ENCODE measurements around the gene CTTNBP2. TPM values are rescaled to one million over a fixed set of nuclear protein-coding genes. Genes with fewer than 3 reads are reported as not detected.

Gene CTTNBP2
- total RNA-seq, 1 donor from 2014 or later, result 6.6 TPM

DNA sequence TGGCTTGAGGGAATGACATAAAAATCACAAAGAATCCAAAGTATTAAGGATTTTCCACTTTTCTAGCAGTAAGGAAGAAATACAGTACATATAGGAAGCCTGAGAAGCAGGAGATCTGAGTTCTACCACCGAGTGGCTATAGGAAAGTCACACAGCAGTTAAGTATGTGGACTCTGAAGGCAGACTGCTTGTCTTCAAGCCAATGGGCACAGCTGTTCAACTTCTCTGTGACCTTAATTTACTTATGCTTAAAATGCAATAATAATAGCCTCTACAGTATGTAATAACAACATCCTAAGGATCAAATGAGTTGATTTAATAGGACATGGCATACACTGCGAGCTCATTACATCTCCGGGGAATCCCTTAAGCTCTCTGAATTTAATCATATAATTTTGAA lies 68.0 kb downstream of the CTTNBP2 start:
- Histone ChIP-seq H3K36me3 (no peaks in the 10 kb centered on the region), H3K4me1 (no peaks in the 10 kb centered on the region), H3K9me3 (no peaks in the 10 kb centered on the region), H3K4me3 (no peak overlapping the region), H3K27ac (no peak overlapping the region), H3K27me3 (ENCODE audit: low read depth) (no peaks in the 10 kb centered on the region)
- no peak for DNase-seq
- ATAC-seq, result no peak
- TF ChIP-seq, protein P1, sequence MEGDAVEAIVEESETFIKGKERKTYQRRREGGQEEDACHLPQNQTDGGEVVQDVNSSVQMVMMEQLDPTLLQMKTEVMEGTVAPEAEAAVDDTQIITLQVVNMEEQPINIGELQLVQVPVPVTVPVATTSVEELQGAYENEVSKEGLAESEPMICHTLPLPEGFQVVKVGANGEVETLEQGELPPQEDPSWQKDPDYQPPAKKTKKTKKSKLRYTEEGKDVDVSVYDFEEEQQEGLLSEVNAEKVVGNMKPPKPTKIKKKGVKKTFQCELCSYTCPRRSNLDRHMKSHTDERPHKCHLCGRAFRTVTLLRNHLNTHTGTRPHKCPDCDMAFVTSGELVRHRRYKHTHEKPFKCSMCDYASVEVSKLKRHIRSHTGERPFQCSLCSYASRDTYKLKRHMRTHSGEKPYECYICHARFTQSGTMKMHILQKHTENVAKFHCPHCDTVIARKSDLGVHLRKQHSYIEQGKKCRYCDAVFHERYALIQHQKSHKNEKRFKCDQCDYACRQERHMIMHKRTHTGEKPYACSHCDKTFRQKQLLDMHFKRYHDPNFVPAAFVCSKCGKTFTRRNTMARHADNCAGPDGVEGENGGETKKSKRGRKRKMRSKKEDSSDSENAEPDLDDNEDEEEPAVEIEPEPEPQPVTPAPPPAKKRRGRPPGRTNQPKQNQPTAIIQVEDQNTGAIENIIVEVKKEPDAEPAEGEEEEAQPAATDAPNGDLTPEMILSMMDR (IDR thresholded peaks at IDR 0.05), result no peak
- intact Hi-C loops (cut with DNase I), result no loop called here

DNA sequence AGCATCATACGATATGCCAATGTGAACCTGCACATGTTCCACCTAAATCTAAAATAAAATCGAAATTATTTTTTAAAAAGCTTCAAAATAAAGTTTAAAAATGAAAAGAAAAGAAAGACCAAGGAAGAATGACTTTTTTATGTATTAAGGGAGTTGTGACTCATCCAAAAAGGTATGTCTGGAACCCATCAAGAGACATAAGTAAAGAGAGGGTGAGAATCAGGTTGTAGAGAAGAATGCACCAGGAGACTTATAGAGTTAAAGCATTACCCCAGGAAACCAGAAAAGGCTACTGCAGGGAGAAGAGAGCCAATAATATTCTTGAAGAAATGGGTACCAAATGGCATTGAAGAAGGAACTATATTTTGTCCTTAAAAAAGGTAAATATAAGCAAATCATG lies 69.8 kb downstream of the CTTNBP2 start:
- DNase-seq, result no peak
- no peak for ATAC-seq
- Histone ChIP-seq H3K27ac (no peak overlapping the region), H3K27me3 (ENCODE audit: low read depth) (no peaks in the 10 kb centered on the region), H3K36me3 (no peaks in the 10 kb centered on the region), H3K9me3 (no peaks in the 10 kb centered on the region), H3K4me3 (no peak overlapping the region), H3K4me1 (no peaks in the 10 kb centered on the region)
- TF ChIP-seq, protein P1 (IDR thresholded peaks at IDR 0.05), result no peak
- intact Hi-C loops (cut with DNase I), result no loop called here

DNA sequence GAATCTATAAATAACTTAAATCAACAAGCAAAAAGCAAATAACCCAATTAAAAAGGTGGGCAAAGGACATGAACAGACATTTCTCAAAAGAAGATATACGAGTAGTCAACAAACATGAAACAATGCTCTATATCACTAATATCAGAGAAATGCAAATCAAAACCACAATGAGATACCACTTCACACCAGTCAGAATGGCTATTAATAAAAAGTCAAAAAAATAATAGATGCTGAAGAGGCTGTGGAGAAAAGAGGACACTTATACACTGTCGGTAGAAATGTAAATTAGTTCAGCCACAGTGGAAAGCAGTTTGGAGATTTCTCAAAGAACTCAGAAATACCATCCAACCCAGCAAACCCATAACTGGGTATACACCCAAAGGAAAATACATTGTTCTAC lies 70.6 kb downstream of the CTTNBP2 start:
- TF ChIP-seq, protein P1 (IDR thresholded peaks at IDR 0.05), result no peak
- H3K9me3 ChIP-seq, result no peaks in the 10 kb centered on the region
- no peak for ATAC-seq
- H3K27ac ChIP-seq, result no peak overlapping the region
- H3K4me3 ChIP-seq, result no peak overlapping the region
- H3K4me1 ChIP-seq, result no peaks in the 10 kb centered on the region
- DNase-seq, result no peak
- no peaks in the 10 kb centered on the region for H3K36me3 ChIP-seq
- intact Hi-C loops (cut with DNase I), result no loop called here
- no peaks in the 10 kb centered on the region for H3K27me3 ChIP-seq (ENCODE audit: low read depth)

DNA sequence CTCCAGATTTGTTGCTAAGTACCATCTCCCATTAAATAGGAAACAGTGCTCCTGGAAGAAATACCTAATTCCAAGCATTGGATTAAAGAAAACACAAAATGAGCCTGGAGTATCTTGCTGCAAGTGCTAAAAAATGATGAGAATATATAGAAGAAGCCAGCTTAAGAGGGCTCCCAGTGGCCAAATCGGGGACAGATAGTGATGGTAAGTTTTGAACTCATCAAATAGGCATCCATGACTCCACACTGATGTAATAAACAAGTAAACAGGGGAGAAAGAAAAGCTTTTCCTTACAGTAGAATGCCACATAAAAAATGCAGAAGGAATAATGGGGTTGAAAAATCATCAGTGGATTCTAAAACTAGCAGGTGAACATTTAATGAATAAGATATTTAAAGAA lies 72.4 kb downstream of the CTTNBP2 start:
- Histone ChIP-seq H3K4me3 (no peak overlapping the region), H3K9me3 (no peaks in the 10 kb centered on the region), H3K4me1 (no peaks in the 10 kb centered on the region), H3K36me3 (no peaks in the 10 kb centered on the region), H3K27ac (no peak overlapping the region), H3K27me3 (ENCODE audit: low read depth) (no peaks in the 10 kb centered on the region)
- DNase-seq (no peak), ATAC-seq (no peak)
- TF ChIP-seq, protein P1 (IDR thresholded peaks at IDR 0.05), result no peak
- intact Hi-C loops (cut with DNase I), result no loop called here

DNA sequence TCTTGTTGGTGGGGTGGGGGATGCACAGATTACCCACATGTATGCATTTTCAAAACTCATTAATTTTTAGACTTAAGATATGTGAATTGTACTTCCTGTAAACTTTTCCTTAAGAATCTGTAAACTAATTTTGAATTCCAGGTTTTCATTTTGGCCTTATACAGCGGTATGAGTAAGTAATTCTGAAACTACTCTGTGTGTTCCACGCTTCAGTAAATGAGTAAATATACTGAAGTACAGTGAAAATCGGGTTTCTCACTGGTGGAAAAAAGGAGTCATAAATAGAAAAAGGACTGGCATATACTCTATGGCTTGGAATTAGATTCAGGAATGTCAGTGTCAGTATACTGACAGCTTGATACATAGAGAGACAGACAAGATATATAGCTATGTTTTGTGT lies 72.8 kb downstream of the CTTNBP2 start:
- DNase-seq, result no peak
- Histone ChIP-seq H3K27ac (no peak overlapping the region), H3K4me3 (no peak overlapping the region), H3K9me3 (no peaks in the 10 kb centered on the region), H3K36me3 (no peaks in the 10 kb centered on the region), H3K4me1 (no peaks in the 10 kb centered on the region), H3K27me3 (ENCODE audit: low read depth) (no peaks in the 10 kb centered on the region)
- intact Hi-C loops (cut with DNase I), result no loop called here
- no peak for ATAC-seq
- TF ChIP-seq, protein P1 (IDR thresholded peaks at IDR 0.05), result no peak

DNA sequence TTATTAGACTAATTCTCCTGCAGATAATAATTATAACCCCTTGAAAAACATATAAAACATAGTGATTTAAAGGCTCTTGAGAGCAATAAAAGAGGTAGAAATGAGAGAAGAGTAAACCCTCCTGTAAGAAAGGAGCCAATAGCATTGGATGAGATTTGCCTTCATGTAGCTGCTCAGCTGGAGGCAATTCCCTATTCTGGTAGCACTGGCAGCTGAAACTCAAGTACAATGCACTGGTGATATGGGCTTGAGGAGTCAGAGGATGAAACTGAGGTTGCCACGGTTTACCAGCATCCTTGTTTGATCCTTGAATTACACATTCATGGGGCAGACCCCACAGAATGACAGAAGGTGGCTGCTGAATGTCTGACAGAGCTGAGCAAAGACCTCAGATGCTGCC lies 76.4 kb downstream of the CTTNBP2 start:
- no peaks in the 10 kb centered on the region for H3K27me3 ChIP-seq (ENCODE audit: low read depth)
- intact Hi-C loops (cut with DNase I), result no loop called here
- H3K27ac ChIP-seq, result no peak overlapping the region
- H3K36me3 ChIP-seq, result no peaks in the 10 kb centered on the region
- TF ChIP-seq, protein P1 (IDR thresholded peaks at IDR 0.05), result no peak
- no peaks in the 10 kb centered on the region for H3K9me3 ChIP-seq
- no peak for DNase-seq
- ATAC-seq, result no peak
- H3K4me3 ChIP-seq, result no peak overlapping the region
- no peaks in the 10 kb centered on the region for H3K4me1 ChIP-seq
